Adipocyte (in vitro differentiated cells): ENCODE data around the gene DNMT1.
A peak's percentile ranks its signal among the peaks of the same experiment; 100 is the strongest.
"Not testable (repeated sequence)": the region's sequence is repeated elsewhere in the genome, so short reads cannot be mapped to it uniquely, and the experiment has no call there.

Experiments
- DNase-seq: peaks from one replicate; pipeline ENCODE4 v3.0.0-alpha.2; 2015; ENCODE audit warnings: low read depth
- H3K27me3 ChIP-seq: replicated peaks from 2 replicates; pipeline ENCODE4 v1.7.0; 2013; ENCODE audit warnings: mild to moderate bottlenecking, low read length, moderate library complexity; ENCODE audit not compliant: control insufficient read depth, insufficient read depth
- H3K36me3 ChIP-seq: 2 replicates; pipeline ENCODE4 v1.7.0; 2013; ENCODE audit warnings: low read length, mild to moderate bottlenecking, moderate library complexity; ENCODE audit not compliant: control insufficient read depth, insufficient read depth, severe bottlenecking
- H3K4me1 ChIP-seq: 2 replicates; pipeline ENCODE4 v1.7.0; 2013; ENCODE audit warnings: mild to moderate bottlenecking, low read length, moderate library complexity; ENCODE audit not compliant: control insufficient read depth, insufficient read depth
- H3K4me3 ChIP-seq: 2 replicates; pipeline ENCODE4 v1.7.0; 2013; ENCODE audit warnings: mild to moderate bottlenecking, low read length, moderate library complexity
- H3K9ac ChIP-seq: 2 replicates; pipeline ENCODE4 v1.7.0; 2013; ENCODE audit warnings: mild to moderate bottlenecking, low read length, moderate library complexity
- H3K9me3 ChIP-seq: 2 replicates; pipeline ENCODE4 v1.7.0; 2013; ENCODE audit warnings: mild to moderate bottlenecking, low read length, moderate library complexity; ENCODE audit not compliant: control insufficient read depth

DNMT1 gene

GRCh38 chr19:10182076-10182475 is 12.7 kb downstream of the DNMT1 start:
- Histone ChIP-seq H3K36me3 (peaks cover 37% of the 10 kb centered on the region), H3K9ac (no peak overlapping the region), H3K4me3 (no peak overlapping the region)

GRCh38 chr19:10180459-10180858 is 14.3 kb downstream of the DNMT1 start:
- H3K4me3 ChIP-seq, result no peak overlapping the region
- no peak for DNase-seq
- H3K4me1 ChIP-seq, result no peaks in the 10 kb centered on the region
- H3K36me3 ChIP-seq, result peaks cover 39% of the 10 kb centered on the region
- H3K27me3 ChIP-seq, result no peaks in the 10 kb centered on the region
- no peaks in the 10 kb centered on the region for H3K9me3 ChIP-seq
- no peak overlapping the region for H3K9ac ChIP-seq

More at GRCh38 chr19:10182076-10182475, 12.7 kb downstream of the DNMT1 start:
- Histone ChIP-seq H3K4me1 (no peaks in the 10 kb centered on the region), H3K9me3 (no peaks in the 10 kb centered on the region), H3K27me3 (no peaks in the 10 kb centered on the region)
- no peak for DNase-seq

GRCh38 chr19:10180024-10180423 is 14.7 kb downstream of the DNMT1 start:
- not testable (repeated sequence) for H3K27me3 ChIP-seq, H3K4me3 ChIP-seq, H3K4me1 ChIP-seq, DNase-seq, H3K9ac ChIP-seq, H3K9me3 ChIP-seq
- peaks cover 41% of the 10 kb centered on the region for H3K36me3 ChIP-seq

GRCh38 chr19:10173527-10173926 is 21.2 kb downstream of the DNMT1 start:
- H3K4me3 ChIP-seq, result no peak overlapping the region
- peak; percentile 37 for DNase-seq
- H3K9ac ChIP-seq, result no peak overlapping the region
- H3K27me3 ChIP-seq, result no peaks in the 10 kb centered on the region
- H3K4me1 ChIP-seq, result peaks cover 2% of the 10 kb centered on the region
- no peaks in the 10 kb centered on the region for H3K9me3 ChIP-seq
- peaks cover 50% of the 10 kb centered on the region for H3K36me3 ChIP-seq

GRCh38 chr19:10168386-10168948 is 26.3 kb downstream of the DNMT1 start:
- Histone ChIP-seq H3K9me3 (no peaks in the 10 kb centered on the region), H3K4me1 (peaks cover 2% of the 10 kb centered on the region), H3K36me3 (peaks cover 63% of the 10 kb centered on the region), H3K27me3 (no peaks in the 10 kb centered on the region), H3K9ac (no peak overlapping the region), H3K4me3 (no peak overlapping the region)
- no peak for DNase-seq

- DNase-seq, result no peak
- H3K27me3 ChIP-seq, result no peaks in the 10 kb centered on the region
- no peaks in the 10 kb centered on the region for H3K9me3 ChIP-seq
- H3K4me3 ChIP-seq, result no peak overlapping the region
- H3K4me1 ChIP-seq, result peaks cover 6% of the 10 kb centered on the region
- H3K36me3 ChIP-seq, result peaks cover 61% of the 10 kb centered on the region
- H3K9ac ChIP-seq, result no peak overlapping the region
Observed at GRCh38 chr19:10167459-10167858, 27.3 kb downstream of the DNMT1 start.

- H3K4me3 ChIP-seq, H3K4me1 ChIP-seq, H3K27me3 ChIP-seq, DNase-seq, H3K9me3 ChIP-seq, H3K9ac ChIP-seq: not testable (repeated sequence)
- H3K36me3 ChIP-seq, result peaks cover 67% of the 10 kb centered on the region
Observed at GRCh38 chr19:10166501-10166900, 28.3 kb downstream of the DNMT1 start.

- Histone ChIP-seq H3K9me3 (no peaks in the 10 kb centered on the region), H3K36me3 (peaks cover 67% of the 10 kb centered on the region), H3K4me3 (no peak overlapping the region), H3K27me3 (no peaks in the 10 kb centered on the region), H3K4me1 (peaks cover 6% of the 10 kb centered on the region), H3K9ac (no peak overlapping the region)
- DNase-seq, result no peak
Observed at GRCh38 chr19:10166046-10166445, 28.7 kb downstream of the DNMT1 start.

- no peaks in the 10 kb centered on the region for H3K9me3 ChIP-seq
- no peak overlapping the region for H3K4me3 ChIP-seq
- peaks cover 6% of the 10 kb centered on the region for H3K4me1 ChIP-seq
- no peak overlapping the region for H3K9ac ChIP-seq
- DNase-seq, result no peak
- H3K27me3 ChIP-seq, result no peaks in the 10 kb centered on the region
- peaks cover 75% of the 10 kb centered on the region for H3K36me3 ChIP-seq
Observed at GRCh38 chr19:10163536-10163935, 31.2 kb downstream of the DNMT1 start.

- Histone ChIP-seq H3K9me3 (no peaks in the 10 kb centered on the region), H3K4me3 (no peak overlapping the region), H3K4me1 (peaks cover 6% of the 10 kb centered on the region), H3K36me3 (peaks cover 86% of the 10 kb centered on the region), H3K27me3 (no peaks in the 10 kb centered on the region), H3K9ac (no peak overlapping the region)
- DNase-seq, result no peak
Observed at GRCh38 chr19:10159610-10160009, 35.1 kb downstream of the DNMT1 start.

- Histone ChIP-seq H3K9me3 (no peaks in the 10 kb centered on the region), H3K36me3 (peaks cover 96% of the 10 kb centered on the region), H3K27me3 (no peaks in the 10 kb centered on the region), H3K4me1 (peaks cover 6% of the 10 kb centered on the region), H3K9ac (no peak overlapping the region), H3K4me3 (no peak overlapping the region)
- no peak for DNase-seq
Observed at GRCh38 chr19:10158485-10158884, 36.3 kb downstream of the DNMT1 start.

GRCh38 chr19:10158071-10158470 is 36.7 kb downstream of the DNMT1 start:
- no peak overlapping the region for H3K4me3 ChIP-seq
- no peaks in the 10 kb centered on the region for H3K27me3 ChIP-seq
- H3K4me1 ChIP-seq, result peaks cover 4% of the 10 kb centered on the region
- no peaks in the 10 kb centered on the region for H3K9me3 ChIP-seq
- peaks cover 93% of the 10 kb centered on the region for H3K36me3 ChIP-seq
- no peak overlapping the region for H3K9ac ChIP-seq
- DNase-seq, result no peak
